IPS-NIHi7 (cell line): ENCODE data around the gene RAPGEF5.

Source experiments
- DNase-seq: peaks from one replicate; pipeline ENCODE4 v3.0.0; 2012; ENCODE audit warnings: mixed read lengths; ENCODE audit errors: extremely low spot score

The RAPGEF5 gene

GRCh38 chr7:22346383-22347107 lies 10.4 kb downstream of the RAPGEF5 start:
- no peak for DNase-seq

DNA sequence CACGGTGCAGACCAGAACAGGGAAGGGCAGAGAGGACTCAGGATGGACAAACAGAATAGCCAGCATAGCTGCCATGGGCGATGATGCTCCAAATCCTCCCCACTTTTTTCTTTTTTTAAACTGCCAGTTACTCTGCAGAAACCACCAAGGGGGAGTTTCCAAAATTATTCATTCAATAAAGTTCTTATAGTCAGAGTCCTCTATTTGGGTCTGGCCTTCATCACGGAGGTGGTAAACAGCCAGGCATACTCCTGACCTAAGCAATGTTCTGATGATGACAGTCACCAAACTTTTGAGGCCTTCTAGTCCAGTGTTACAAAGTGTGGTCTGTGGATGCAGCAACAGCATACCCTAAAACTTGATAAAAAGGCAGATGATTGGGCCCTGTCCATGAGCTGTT lies 12.3 kb downstream of the RAPGEF5 start:
- DNase-seq = no peak

- no peak for DNase-seq
Observed at GRCh38 chr7:22343612-22344011, 13.3 kb downstream of the RAPGEF5 start.

- DNase-seq = no peak
Observed at GRCh38 chr7:22343071-22343470, 13.9 kb downstream of the RAPGEF5 start.

GRCh38 chr7:22339725-22340390 lies 17.1 kb downstream of the RAPGEF5 start:
- DNase-seq = no peak

DNA sequence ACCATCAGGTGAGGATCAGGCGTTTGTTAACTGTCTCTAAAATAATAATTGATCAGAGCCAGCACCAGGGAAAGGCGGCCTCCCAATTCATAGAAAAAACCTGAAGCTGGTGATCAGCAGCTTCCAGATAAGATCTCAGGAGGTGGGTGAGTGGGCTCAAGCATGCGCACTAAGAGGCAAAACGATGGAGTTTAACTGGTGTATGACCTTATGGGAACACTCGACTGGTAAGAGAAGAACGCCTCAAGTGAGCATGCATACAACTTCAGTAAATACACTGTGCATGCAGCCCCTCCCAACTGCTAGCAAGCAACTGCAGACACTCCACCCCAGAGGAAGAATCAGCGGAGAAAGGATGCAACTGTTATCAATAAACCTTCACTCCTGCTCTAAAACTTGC lies 18.1 kb downstream of the RAPGEF5 start:
- DNase-seq = no peak

DNA sequence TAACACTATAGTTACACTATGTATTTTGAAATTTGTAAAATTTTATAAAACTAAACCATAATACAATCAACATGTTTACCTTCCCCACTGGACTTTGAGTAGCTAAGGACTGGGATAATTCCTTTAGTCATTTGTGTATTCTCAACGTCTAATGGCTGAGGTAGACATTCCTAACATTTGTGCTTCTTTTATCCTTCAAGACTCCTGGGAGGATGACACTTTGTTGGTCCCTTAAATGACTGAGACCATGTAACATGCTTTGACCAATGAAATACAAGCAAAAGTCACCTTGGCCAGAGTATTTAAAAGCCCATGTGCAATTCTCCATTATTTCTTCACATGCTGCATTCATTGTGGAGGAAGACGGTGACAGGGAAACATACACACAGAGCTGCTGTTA lies 18.5 kb downstream of the RAPGEF5 start:
- DNase-seq = no peak

DNA sequence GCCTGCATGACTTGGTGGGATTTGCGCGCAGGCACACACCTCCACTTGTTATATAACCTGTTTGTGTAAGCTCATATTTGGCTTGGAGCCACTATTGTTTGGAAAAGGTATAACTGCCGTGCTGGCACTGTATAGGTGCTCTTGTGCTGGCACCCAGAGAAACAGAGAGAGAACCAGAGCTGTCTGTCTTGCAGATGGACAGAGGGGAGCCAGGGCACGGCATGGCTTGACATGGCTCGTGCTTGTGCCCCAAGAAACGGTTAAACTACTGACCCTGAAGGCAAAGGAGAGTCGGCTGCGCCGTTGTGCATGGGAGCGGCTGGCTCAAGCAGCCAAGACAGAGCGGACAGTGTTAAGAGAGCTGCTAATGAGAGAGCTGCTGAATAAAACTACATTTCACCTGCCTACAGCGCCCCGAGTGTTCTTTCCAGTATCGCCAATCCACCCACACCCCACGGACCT lies 23.2 kb downstream of the RAPGEF5 start:
- no peak for DNase-seq

- DNase-seq = no peak
Observed at GRCh38 chr7:22332461-22332870, 24.5 kb downstream of the RAPGEF5 start.

GRCh38 chr7:22331704-22332103 lies 25.2 kb downstream of the RAPGEF5 start:
- no peak for DNase-seq

DNA sequence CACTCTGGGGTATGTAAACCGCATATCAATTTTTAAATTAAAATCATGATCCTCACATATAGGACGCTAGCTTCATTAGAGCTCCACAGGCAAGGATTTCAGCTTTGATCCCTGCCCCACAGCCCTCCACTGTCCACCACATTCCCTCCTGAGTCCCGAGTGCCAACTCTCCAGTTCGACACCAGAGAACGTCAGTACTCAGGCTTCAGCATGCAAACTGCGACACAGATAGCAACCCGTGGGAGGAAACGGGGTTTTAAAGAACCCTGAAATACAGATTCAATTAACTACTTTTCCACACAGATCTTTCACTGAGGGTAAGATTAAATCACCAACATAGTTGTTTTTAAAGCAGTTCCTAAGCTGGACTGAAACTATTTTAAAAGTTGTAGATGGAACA lies 26.1 kb downstream of the RAPGEF5 start:
- DNase-seq = no peak

- DNase-seq = no peak
Observed at GRCh38 chr7:22329816-22330524, 27.0 kb downstream of the RAPGEF5 start.

GRCh38 chr7:22326181-22326580 lies 30.8 kb downstream of the RAPGEF5 start:
- no peak for DNase-seq

- no peak for DNase-seq
Observed at GRCh38 chr7:22325671-22326070, 31.3 kb downstream of the RAPGEF5 start.

- DNase-seq = no peak
Observed at GRCh38 chr7:22323714-22324113, 33.2 kb downstream of the RAPGEF5 start.

GRCh38 chr7:22320416-22320815 lies 36.5 kb downstream of the RAPGEF5 start:
- no peak for DNase-seq

DNA sequence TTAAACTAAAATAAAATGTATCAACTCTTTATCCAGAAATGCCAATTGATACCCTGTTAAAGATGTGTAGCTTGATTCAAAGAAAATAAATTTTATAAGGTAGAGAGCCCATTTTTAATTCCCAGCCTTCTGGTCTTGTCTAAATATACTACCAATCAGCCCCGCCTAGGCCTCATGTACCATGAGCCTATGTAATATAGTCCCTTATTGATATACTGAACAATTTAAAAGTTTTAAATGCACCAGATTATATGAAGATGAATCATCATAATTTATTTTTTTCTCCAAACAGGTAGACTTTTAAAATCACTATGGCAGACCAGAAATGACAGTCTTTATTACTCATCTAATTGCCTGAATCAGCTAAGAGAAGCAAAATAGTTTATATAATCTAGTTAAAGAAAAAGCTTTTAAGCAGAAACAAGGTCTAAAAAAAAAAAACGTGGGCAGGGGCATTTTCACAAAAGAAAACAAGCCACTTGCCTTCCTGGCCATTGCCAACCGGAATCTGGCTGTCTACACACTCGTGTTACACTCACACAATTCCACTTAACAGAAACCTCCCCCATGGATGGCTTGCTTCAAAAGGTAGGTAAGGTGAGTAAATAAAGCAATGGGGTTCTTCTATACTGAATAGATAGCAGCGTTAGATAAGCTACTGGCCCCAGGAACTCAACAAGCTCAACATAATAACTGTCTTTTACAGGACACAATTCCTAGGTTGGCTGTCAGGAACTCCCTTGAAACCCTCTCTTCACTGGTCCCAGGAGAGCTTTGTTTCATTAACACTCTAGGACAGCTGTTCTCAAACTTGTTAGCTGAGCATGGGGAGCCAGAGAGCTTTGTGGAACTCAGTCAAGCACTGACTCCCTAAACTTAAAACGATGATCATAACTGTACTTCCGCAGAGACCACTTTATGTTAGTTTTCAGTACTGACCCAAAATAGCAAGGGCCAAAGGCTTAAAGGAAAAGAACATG lies 37.2 kb downstream of the RAPGEF5 start:
- peak; percentile 19 for DNase-seq

GRCh38 chr7:22318376-22318775 lies 38.6 kb downstream of the RAPGEF5 start:
- DNase-seq = no peak

- no peak for DNase-seq
Observed at GRCh38 chr7:22317632-22318031, 39.3 kb downstream of the RAPGEF5 start.

DNA sequence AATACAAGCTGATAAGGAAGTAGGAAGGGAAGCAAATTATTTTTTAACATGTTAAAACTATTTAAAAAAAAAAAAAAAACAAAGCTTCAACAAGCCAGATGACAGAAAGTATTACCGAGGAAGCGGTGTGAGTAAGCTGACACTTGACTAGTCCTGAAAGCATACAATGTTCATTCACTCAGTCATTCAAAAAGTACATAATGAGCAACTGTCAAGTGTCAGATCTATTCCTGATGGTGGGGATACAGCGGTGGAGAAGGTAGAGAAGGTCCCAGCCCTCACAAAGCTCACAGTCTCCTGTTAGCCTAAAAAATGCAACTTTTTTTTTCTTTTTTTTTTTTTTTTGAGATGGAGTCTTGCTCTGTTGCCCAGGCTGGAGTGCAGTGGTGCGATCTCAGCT lies 40.0 kb downstream of the RAPGEF5 start:
- no peak for DNase-seq

- no peak for DNase-seq
Observed at GRCh38 chr7:22307816-22308215, 49.1 kb downstream of the RAPGEF5 start.

GRCh38 chr7:22305706-22306105 lies 51.2 kb downstream of the RAPGEF5 start:
- no peak for DNase-seq
